Stimulated activated effector memory CD8-positive, alpha-beta T cell treated with anti-CD3 and anti-CD28 coated beads, Interleukin-12 subunit alpha, Interleukin-12 subunit beta, amount 100 ng/mL, for 72 hours (primary cell): ENCODE measurements around the gene CLK2.
A peak's percentile ranks its signal among the peaks of the same experiment; 100 is the strongest.
"Not testable (repeated sequence)": the region's sequence is repeated elsewhere in the genome, so short reads cannot be mapped to it uniquely, and the experiment has no call there.

Experiments
- ATAC-seq: fragments of 150-1000 bp; cut with Tn5 transposase; 2 replicates; pipeline ENCODE4 v1.10.0; 2021
- DNase-seq, 2 donors: peaks; one replicate each; pipeline ENCODE4 v3.0.0; 2021 to 2022; ENCODE audit warnings: low spot score in 2 of 2
- H3K27ac Mint-ChIP-seq: one replicate; pipeline ENCODE4 v1.8.0; 2022; ENCODE audit warnings: mild to moderate bottlenecking, mixed read lengths
- H3K36me3 Mint-ChIP-seq: one replicate; pipeline ENCODE4 v1.8.0; 2022; ENCODE audit warnings: mild to moderate bottlenecking, mixed read lengths
- H3K4me1 Mint-ChIP-seq: one replicate; pipeline ENCODE4 v1.8.0; 2022; ENCODE audit warnings: mixed read lengths
- H3K4me3 Mint-ChIP-seq: one replicate; pipeline ENCODE4 v1.8.0; 2022; ENCODE audit warnings: mild to moderate bottlenecking, mixed read lengths
- H3K9me3 Mint-ChIP-seq: one replicate; pipeline ENCODE4 v1.8.0; 2022; ENCODE audit warnings: mixed read lengths

The CLK2 gene

GRCh38 chr1:155260276-155260675, 13.0 kb downstream of the CLK2 start:
- peak overlapping the region; percentile 99 for H3K4me3 Mint-ChIP-seq
- DNase-seq (no peak), ATAC-seq (no peak)
- peaks cover 61% of the 10 kb centered on the region for H3K4me1 Mint-ChIP-seq
- H3K27ac Mint-ChIP-seq, result peak overlapping the region; percentile 97
- H3K9me3 Mint-ChIP-seq, result no peaks in the 10 kb centered on the region
- peaks cover 96% of the 10 kb centered on the region for H3K36me3 Mint-ChIP-seq

GRCh38 chr1:155256058-155256852, 17.0 kb downstream of the CLK2 start:
- no peak for DNase-seq
- Mint-ChIP-seq H3K36me3 (peaks cover 55% of the 10 kb centered on the region), H3K27ac (peak overlapping the region; percentile 73), H3K4me3 (peak overlapping the region; percentile 78), H3K4me1 (peaks cover 57% of the 10 kb centered on the region), H3K9me3 (no peaks in the 10 kb centered on the region)
- ATAC-seq, result no peak

- peak within 1 kb of the TSS; percentile 78 for H3K4me3 Mint-ChIP-seq
- H3K36me3 Mint-ChIP-seq, result peaks cover 51% of the 10 kb centered on the region
- H3K9me3 Mint-ChIP-seq, result no peaks in the 10 kb centered on the region
- peak; percentile 77 for ATAC-seq
- peak within 1 kb of the TSS; percentile 73 for H3K27ac Mint-ChIP-seq
- peak; percentile 66 to 86 for DNase-seq
- H3K4me1 Mint-ChIP-seq, result peaks cover 56% of the 10 kb centered on the region
Measured at GRCh38 chr1:155255243-155256007, 17.9 kb downstream of the CLK2 start, which contains the start of gene ENTREP3. ENTREP3 (minus strand) TSS chr1:155255483; CDS start chr1:155254877, 606 bp downstream.

- peaks cover 44% of the 10 kb centered on the region for H3K36me3 Mint-ChIP-seq
- H3K4me3 Mint-ChIP-seq, result peak overlapping the region; percentile 78
- ATAC-seq (no peak), DNase-seq (no peak)
- H3K27ac Mint-ChIP-seq, result peak overlapping the region; percentile 73
- no peaks in the 10 kb centered on the region for H3K9me3 Mint-ChIP-seq
- H3K4me1 Mint-ChIP-seq, result peaks cover 56% of the 10 kb centered on the region
Measured at GRCh38 chr1:155254714-155255242, 18.5 kb downstream of the CLK2 start.

GRCh38 chr1:155254228-155254713, 19.0 kb downstream of the CLK2 start:
- H3K9me3 Mint-ChIP-seq, result no peaks in the 10 kb centered on the region
- ATAC-seq, result no peak
- H3K4me3 Mint-ChIP-seq, result peak overlapping the region; percentile 78
- peaks cover 39% of the 10 kb centered on the region for H3K36me3 Mint-ChIP-seq
- H3K4me1 Mint-ChIP-seq, result peaks cover 56% of the 10 kb centered on the region
- H3K27ac Mint-ChIP-seq, result peak overlapping the region; percentile 73
- no peak for DNase-seq

GRCh38 chr1:155253797-155254196, 19.5 kb downstream of the CLK2 start:
- Mint-ChIP-seq H3K9me3 (no peaks in the 10 kb centered on the region), H3K4me1 (peaks cover 56% of the 10 kb centered on the region), H3K27ac (peak overlapping the region; percentile 73), H3K36me3 (peaks cover 35% of the 10 kb centered on the region), H3K4me3 (peak overlapping the region; percentile 78)
- ATAC-seq (no peak), DNase-seq (no peak)

GRCh38 chr1:155253208-155253607, 20.1 kb downstream of the CLK2 start:
- Mint-ChIP-seq H3K36me3 (peaks cover 29% of the 10 kb centered on the region), H3K4me1 (peaks cover 56% of the 10 kb centered on the region), H3K9me3 (no peaks in the 10 kb centered on the region), H3K27ac (peak overlapping the region; percentile 73), H3K4me3 (peak overlapping the region; percentile 78)
- ATAC-seq (no peak), DNase-seq (no peak)

GRCh38 chr1:155251566-155251965, 21.7 kb downstream of the CLK2 start:
- peaks cover 16% of the 10 kb centered on the region for H3K36me3 Mint-ChIP-seq
- ATAC-seq (no peak), DNase-seq (no peak)
- no peaks in the 10 kb centered on the region for H3K9me3 Mint-ChIP-seq
- no peak overlapping the region for H3K27ac Mint-ChIP-seq
- no peak overlapping the region for H3K4me3 Mint-ChIP-seq
- peaks cover 45% of the 10 kb centered on the region for H3K4me1 Mint-ChIP-seq

- Mint-ChIP-seq H3K4me3 (peak overlapping the region; percentile 67), H3K4me1 (peaks cover 43% of the 10 kb centered on the region), H3K27ac (peak overlapping the region; percentile 85), H3K9me3 (no peaks in the 10 kb centered on the region), H3K36me3 (peaks cover 16% of the 10 kb centered on the region)
- DNase-seq (peak; percentile 98 to 99), ATAC-seq (peak; percentile 95)
Measured at GRCh38 chr1:155250633-155251449, 22.5 kb downstream of the CLK2 start.

GRCh38 chr1:155250246-155250632, 23.1 kb downstream of the CLK2 start:
- DNase-seq (no peak), ATAC-seq (peak; percentile 7)
- peaks cover 43% of the 10 kb centered on the region for H3K4me1 Mint-ChIP-seq
- peak overlapping the region; percentile 85 for H3K27ac Mint-ChIP-seq
- H3K9me3 Mint-ChIP-seq, result no peaks in the 10 kb centered on the region
- H3K4me3 Mint-ChIP-seq, result peak overlapping the region; percentile 67
- peaks cover 20% of the 10 kb centered on the region for H3K36me3 Mint-ChIP-seq

GRCh38 chr1:155247667-155248553, 25.4 kb downstream of the CLK2 start:
- peaks cover 42% of the 10 kb centered on the region for H3K4me1 Mint-ChIP-seq
- H3K4me3 Mint-ChIP-seq, result no peak overlapping the region
- no peaks in the 10 kb centered on the region for H3K9me3 Mint-ChIP-seq
- no peak overlapping the region for H3K27ac Mint-ChIP-seq
- ATAC-seq (no peak), DNase-seq (no peak)
- H3K36me3 Mint-ChIP-seq, result peaks cover 30% of the 10 kb centered on the region

- peaks cover 30% of the 10 kb centered on the region for H3K36me3 Mint-ChIP-seq
Measured at GRCh38 chr1:155246796-155247195, 26.5 kb downstream of the CLK2 start.

GRCh38 chr1:155245163-155245524, 28.2 kb downstream of the CLK2 start:
- Mint-ChIP-seq H3K4me1 (peaks cover 49% of the 10 kb centered on the region), H3K27ac (peak overlapping the region; percentile 95), H3K4me3 (peak overlapping the region; percentile 70), H3K9me3 (no peaks in the 10 kb centered on the region), H3K36me3 (peaks cover 27% of the 10 kb centered on the region)
- ATAC-seq, result no peak
- DNase-seq, result no peak

More at GRCh38 chr1:155246796-155247195, 26.5 kb downstream of the CLK2 start:
- peaks cover 45% of the 10 kb centered on the region for H3K4me1 Mint-ChIP-seq
- not testable (repeated sequence) for ATAC-seq, DNase-seq, H3K4me3 Mint-ChIP-seq, H3K9me3 Mint-ChIP-seq, H3K27ac Mint-ChIP-seq
